Osteoblast (primary cell): Measurements from ENCODE around the gene MED26. TPM values are rescaled to one million over a fixed set of nuclear protein-coding genes. Genes with fewer than 3 reads are reported as not detected.

Source experiments
- DNase-seq: peaks from one replicate; pipeline ENCODE4 v3.0.0; 2011; ENCODE audit warnings: low spot score, mixed read lengths; ENCODE audit not compliant: insufficient read length; ENCODE audit errors: missing footprints
- H2AFZ ChIP-seq: 2 replicates; pipeline ENCODE4 v1.6.0; 2011; ENCODE audit warnings: mild to moderate bottlenecking, low read length
- H3K27ac ChIP-seq: 2 replicates; pipeline ENCODE4 v1.5.1; 2011; ENCODE audit warnings: mild to moderate bottlenecking, low read depth, low read length, moderate library complexity
- H3K27me3 ChIP-seq: 2 replicates; pipeline ENCODE4 v1.6.0; 2012; ENCODE audit warnings: mild to moderate bottlenecking, control low read depth, inconsistent platforms, low read length, moderate library complexity; ENCODE audit not compliant: insufficient read depth
- H3K36me3 ChIP-seq: 2 replicates; pipeline ENCODE4 v1.5.1; 2011; ENCODE audit warnings: mild to moderate bottlenecking, low read length, control low read depth, moderate library complexity; ENCODE audit not compliant: insufficient read depth
- H3K4me1 ChIP-seq: 2 replicates; pipeline ENCODE4 v1.5.1; 2011; ENCODE audit warnings: mild to moderate bottlenecking, low read length, control low read depth, moderate library complexity; ENCODE audit not compliant: insufficient read depth
- H3K4me2 ChIP-seq: 2 replicates; pipeline ENCODE4 v1.6.0; 2011; ENCODE audit warnings: mild to moderate bottlenecking, low read length; ENCODE audit not compliant: insufficient read depth
- H3K4me3 ChIP-seq: fragments of 200-600 bp; sonication (generic); 3 replicates; pipeline ENCODE4 v1.5.1; 2012; ENCODE audit warnings: mild to moderate bottlenecking, low read length, inconsistent platforms; ENCODE audit not compliant: insufficient read depth
- H3K79me2 ChIP-seq: 2 replicates; pipeline ENCODE4 v1.6.0; 2012; ENCODE audit warnings: mild to moderate bottlenecking, low read length, control low read depth, inconsistent platforms; ENCODE audit not compliant: insufficient read depth
- H3K9me3 ChIP-seq: 2 replicates; pipeline ENCODE4 v1.5.1; 2011; ENCODE audit warnings: low read depth, low read length, control low read depth
- H4K20me1 ChIP-seq: 2 replicates; pipeline ENCODE4 v1.6.0; 2012; ENCODE audit warnings: mild to moderate bottlenecking, low read length, control low read depth; ENCODE audit not compliant: insufficient read depth
- total RNA-seq: library from RNA; depleted of rRNA; stranded (reverse); fragments of >200 nt; gene quantifications from 2 replicates; pipeline ENCODE4 v1.2.3, GENCODE V29; 2012
- TF ChIP-seq, protein P1 (sequence below): IDR thresholded peaks from 2 replicates; pipeline ENCODE4 v1.5.1; 2011; ENCODE audit warnings: mild to moderate bottlenecking, low read depth, low read length, moderate library complexity; ENCODE audit errors: extremely low read depth

Gene MED26
- total RNA-seq, 1 donor = 5.8 TPM

DNA sequence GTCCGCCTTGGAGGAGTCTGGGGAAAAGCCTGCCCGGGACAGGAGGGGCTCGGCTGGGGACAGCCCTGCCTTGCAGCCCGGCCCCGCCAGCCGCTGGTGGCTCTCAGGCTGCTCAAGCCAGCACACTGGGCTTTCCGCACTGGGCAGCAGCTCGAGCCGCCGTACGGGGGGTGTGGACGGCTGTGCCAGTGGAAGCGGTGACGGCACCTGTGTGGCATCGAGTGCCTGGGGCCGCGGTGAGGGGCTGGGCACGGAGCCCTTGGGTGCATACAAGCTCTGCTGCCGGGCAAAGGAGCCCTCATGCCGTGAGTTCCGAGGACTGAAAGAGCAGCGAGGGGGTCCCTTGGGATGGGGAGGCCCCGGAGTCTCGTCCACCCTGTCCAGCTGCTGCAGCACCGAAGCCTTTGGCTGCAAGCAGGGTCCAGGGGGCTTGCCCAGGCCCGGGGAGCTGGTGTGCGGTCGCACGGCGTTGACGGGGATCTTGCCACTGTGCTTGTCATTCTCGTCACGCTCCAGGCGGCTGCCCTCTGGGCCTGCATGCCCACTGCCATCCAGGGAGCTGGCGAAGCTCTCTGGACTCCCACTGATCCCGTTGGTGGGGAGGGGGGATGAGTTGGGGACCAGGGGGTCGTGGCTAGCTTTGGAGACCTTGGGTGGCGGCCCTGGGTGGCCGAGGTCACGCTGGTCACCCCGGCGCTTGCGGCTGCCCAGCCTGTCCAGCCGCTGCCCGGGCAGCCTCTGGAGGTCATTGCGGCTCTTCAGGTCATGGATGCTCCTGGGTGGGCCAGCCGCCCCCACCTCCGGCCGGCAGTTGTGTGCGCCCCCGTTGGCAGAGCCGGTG is 51.1 kb downstream of the MED26 start:
- H4K20me1 ChIP-seq = peaks cover 75% of the 10 kb centered on the region
- H3K27ac ChIP-seq = no peak overlapping the region
- TF ChIP-seq, protein P1, sequence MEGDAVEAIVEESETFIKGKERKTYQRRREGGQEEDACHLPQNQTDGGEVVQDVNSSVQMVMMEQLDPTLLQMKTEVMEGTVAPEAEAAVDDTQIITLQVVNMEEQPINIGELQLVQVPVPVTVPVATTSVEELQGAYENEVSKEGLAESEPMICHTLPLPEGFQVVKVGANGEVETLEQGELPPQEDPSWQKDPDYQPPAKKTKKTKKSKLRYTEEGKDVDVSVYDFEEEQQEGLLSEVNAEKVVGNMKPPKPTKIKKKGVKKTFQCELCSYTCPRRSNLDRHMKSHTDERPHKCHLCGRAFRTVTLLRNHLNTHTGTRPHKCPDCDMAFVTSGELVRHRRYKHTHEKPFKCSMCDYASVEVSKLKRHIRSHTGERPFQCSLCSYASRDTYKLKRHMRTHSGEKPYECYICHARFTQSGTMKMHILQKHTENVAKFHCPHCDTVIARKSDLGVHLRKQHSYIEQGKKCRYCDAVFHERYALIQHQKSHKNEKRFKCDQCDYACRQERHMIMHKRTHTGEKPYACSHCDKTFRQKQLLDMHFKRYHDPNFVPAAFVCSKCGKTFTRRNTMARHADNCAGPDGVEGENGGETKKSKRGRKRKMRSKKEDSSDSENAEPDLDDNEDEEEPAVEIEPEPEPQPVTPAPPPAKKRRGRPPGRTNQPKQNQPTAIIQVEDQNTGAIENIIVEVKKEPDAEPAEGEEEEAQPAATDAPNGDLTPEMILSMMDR = no peak
- H3K4me3 ChIP-seq = no peak overlapping the region
- peaks cover 96% of the 10 kb centered on the region for H3K79me2 ChIP-seq
- DNase-seq = peak; percentile 70
- H3K4me1 ChIP-seq = peaks cover 14% of the 10 kb centered on the region
- H3K27me3 ChIP-seq = no peaks in the 10 kb centered on the region
- no peak overlapping the region for H2AFZ ChIP-seq
- H3K9me3 ChIP-seq = no peaks in the 10 kb centered on the region
- H3K4me2 ChIP-seq = no peak overlapping the region
- peaks cover 41% of the 10 kb centered on the region for H3K36me3 ChIP-seq

DNA sequence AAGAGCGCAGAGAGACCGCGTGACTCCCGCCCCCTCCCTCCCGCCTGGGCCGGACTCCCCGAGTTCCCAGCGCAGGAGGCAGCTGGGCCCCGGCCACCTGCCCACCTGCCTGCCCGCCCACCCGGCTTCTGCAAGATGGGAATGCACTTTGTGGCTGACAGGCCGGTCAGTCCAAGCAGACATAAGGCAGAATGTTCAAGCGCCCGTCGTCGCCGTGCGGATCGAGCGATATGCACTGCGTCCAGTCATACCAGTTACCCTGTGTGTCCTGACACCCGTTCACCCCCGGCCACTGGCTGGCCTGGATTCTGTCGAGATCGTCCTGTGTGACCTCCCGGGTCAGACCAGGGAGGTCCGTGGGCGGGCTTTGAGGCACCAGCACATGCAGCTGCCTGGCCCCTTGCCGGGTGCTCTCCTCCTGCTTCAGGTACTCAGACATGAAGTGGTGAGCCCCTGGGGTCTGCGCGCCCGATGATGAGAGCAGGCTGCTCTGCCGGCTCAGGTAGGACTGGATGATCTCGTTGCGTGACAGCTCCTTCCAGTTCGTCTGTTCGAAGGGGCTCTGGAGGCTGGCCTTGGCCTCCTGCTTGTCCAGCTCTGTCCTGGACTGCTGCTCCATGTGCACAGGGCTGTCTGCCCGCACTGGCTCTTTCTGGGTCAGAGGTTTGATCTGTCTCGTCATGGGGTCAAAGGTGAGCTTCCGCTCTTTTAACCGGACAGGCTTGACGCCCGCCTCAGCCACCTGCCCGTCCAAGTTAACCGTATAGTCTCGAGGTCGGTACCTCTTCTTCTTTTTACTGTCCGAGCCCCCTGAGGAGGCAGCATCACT is 51.9 kb downstream of the MED26 start:
- Histone ChIP-seq H3K9me3 (no peaks in the 10 kb centered on the region), H3K4me3 (no peak overlapping the region), H3K36me3 (peaks cover 41% of the 10 kb centered on the region), H3K4me1 (peaks cover 15% of the 10 kb centered on the region), H3K79me2 (peaks cover 96% of the 10 kb centered on the region), H3K27ac (no peak overlapping the region), H2AFZ (no peak overlapping the region), H3K4me2 (no peak overlapping the region), H3K27me3 (no peaks in the 10 kb centered on the region), H4K20me1 (peaks cover 69% of the 10 kb centered on the region)
- peak; percentile 84 for DNase-seq
- TF ChIP-seq, protein P1 = no peak

DNA sequence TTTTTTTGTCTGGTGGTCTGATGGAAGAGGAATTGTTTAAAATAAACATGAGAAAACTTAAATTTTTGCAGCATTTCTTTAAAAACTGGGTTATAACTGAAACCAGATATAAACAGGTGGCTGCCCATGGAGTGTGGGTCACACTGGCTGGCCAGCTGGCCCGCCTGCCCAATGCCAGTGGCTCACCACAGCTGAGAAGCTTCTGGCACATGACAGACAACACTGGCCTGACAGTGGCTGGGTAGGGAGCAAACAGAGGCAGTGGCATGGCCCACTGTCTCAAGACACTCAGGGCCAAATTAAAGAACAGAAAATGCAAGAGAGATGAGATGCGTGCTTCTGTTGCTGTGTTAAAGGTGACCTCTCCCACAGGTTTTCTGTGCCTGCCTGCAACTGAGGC is 52.7 kb downstream of the MED26 start:
- Histone ChIP-seq H3K27ac (no peak overlapping the region), H3K79me2 (peaks cover 96% of the 10 kb centered on the region), H4K20me1 (peaks cover 64% of the 10 kb centered on the region), H3K4me1 (peaks cover 17% of the 10 kb centered on the region), H3K4me3 (no peak overlapping the region), H3K36me3 (peaks cover 41% of the 10 kb centered on the region), H3K9me3 (no peaks in the 10 kb centered on the region), H3K4me2 (no peak overlapping the region), H2AFZ (no peak overlapping the region), H3K27me3 (no peaks in the 10 kb centered on the region)
- TF ChIP-seq, protein P1 = no peak
- DNase-seq = peak; percentile 49

DNA sequence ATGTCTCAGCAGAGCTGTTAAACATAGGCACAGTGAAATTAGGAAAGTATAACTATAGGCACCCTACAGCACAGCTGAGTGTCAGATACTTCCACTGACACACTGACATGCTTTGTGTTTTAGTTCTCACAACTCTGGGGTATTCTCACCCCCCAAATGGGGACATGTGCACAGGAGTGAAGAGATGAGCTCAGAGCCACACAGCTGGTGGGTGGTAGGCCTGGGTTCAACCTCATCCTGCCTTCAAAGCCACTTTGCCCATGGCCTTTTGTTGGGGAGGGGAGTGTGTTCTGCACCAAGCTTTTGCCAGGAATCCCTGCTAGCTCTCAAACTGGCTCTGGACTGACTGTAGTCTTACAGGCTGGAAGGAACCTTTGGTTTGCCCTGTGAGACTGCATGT is 54.1 kb downstream of the MED26 start:
- peak; percentile 85 for DNase-seq
- Histone ChIP-seq H4K20me1 (peaks cover 56% of the 10 kb centered on the region), H3K36me3 (peaks cover 44% of the 10 kb centered on the region), H3K9me3 (no peaks in the 10 kb centered on the region), H3K4me3 (peak overlapping the region; percentile 100), H3K27me3 (no peaks in the 10 kb centered on the region), H3K4me1 (peaks cover 22% of the 10 kb centered on the region), H2AFZ (no peak overlapping the region), H3K79me2 (peaks cover 96% of the 10 kb centered on the region), H3K4me2 (peak overlapping the region; percentile 98), H3K27ac (no peak overlapping the region)
- TF ChIP-seq, protein P1 = no peak
